ENCODE data around the gene RYR2. TPM values are rescaled to one million over a fixed set of nuclear protein-coding genes. Genes with fewer than 3 reads are reported as not detected.

RYR2 gene
- total RNA-seq, 2 donors from 2014 or later, result 14.2 to 17.1 TPM

DNA sequence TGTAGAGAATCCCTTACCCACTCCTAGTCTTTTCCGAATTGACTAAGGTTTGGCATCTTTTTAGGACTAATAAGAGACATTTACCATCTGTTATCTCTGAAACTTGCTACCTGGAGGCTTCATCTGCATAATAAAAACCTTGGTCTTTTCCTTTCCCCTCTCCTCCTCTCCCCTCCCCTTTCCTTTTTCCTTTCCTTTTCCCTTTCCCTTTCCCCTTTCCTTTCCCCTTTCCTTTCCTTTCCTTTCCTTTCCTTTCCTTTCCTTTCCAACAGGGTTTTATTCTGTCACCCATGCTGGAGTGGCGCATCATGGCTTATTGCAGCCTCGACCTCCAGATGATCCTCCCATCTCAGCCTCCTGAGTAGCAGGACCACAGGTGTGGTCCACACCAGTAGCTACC lies 195.7 kb downstream of the RYR2 start:
- no peak overlapping the region for H3K4me3 ChIP-seq
- H3K27me3 ChIP-seq, result no peaks in the 10 kb centered on the region
- no peak for TF ChIP-seq POLR2A (IDR thresholded peaks at IDR 0.05)
- TF ChIP-seq, protein P1, sequence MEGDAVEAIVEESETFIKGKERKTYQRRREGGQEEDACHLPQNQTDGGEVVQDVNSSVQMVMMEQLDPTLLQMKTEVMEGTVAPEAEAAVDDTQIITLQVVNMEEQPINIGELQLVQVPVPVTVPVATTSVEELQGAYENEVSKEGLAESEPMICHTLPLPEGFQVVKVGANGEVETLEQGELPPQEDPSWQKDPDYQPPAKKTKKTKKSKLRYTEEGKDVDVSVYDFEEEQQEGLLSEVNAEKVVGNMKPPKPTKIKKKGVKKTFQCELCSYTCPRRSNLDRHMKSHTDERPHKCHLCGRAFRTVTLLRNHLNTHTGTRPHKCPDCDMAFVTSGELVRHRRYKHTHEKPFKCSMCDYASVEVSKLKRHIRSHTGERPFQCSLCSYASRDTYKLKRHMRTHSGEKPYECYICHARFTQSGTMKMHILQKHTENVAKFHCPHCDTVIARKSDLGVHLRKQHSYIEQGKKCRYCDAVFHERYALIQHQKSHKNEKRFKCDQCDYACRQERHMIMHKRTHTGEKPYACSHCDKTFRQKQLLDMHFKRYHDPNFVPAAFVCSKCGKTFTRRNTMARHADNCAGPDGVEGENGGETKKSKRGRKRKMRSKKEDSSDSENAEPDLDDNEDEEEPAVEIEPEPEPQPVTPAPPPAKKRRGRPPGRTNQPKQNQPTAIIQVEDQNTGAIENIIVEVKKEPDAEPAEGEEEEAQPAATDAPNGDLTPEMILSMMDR (IDR thresholded peaks at IDR 0.05), result no peak
- no peaks in the 10 kb centered on the region for H3K9me3 ChIP-seq
- ATAC-seq, result no peak
- intact Hi-C loops (cut with DNase I), result no loop called here
- H3K4me1 ChIP-seq, result no peaks in the 10 kb centered on the region
- no peaks in the 10 kb centered on the region for H3K36me3 ChIP-seq (replicated peaks in 1 of 2; ENCODE audit: insufficient read depth in 1 of 2, low read depth in 2 of 2)
- no peak overlapping the region for H3K27ac ChIP-seq
- DNase-seq, result no peak
- WGBS, 2 donors, result 54 to 71% methylated on average over 3 of the region's 3 CpGs

DNA sequence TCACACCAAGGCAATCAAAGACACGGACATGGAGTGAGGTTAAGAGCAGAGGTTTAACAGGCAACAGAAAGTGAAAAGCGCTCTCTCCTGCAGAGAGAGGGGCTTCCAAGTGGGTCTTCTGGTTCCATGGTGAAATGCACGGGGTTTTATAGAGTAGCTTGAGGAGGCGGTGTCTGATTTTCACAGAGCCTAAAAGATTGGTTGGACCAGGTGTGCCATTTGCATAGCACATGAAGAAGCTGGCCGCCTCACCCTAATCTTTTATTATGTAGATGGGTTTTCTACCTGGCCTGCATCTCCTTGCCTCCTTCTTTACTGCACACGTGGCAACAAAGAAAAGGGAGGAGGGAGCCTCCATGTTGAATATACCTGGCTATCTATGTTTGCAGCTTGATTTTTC lies 197.3 kb downstream of the RYR2 start:
- no peak for ATAC-seq
- Histone ChIP-seq H3K4me1 (no peaks in the 10 kb centered on the region), H3K36me3 (replicated peaks in 1 of 2; ENCODE audit: insufficient read depth in 1 of 2, low read depth in 2 of 2) (no peaks in the 10 kb centered on the region), H3K27me3 (no peaks in the 10 kb centered on the region), H3K27ac (no peak overlapping the region), H3K4me3 (no peak overlapping the region), H3K9me3 (no peaks in the 10 kb centered on the region)
- intact Hi-C loops (cut with DNase I), result no loop called here
- no peak for TF ChIP-seq POLR2A (IDR thresholded peaks at IDR 0.05)
- TF ChIP-seq, protein P1 (IDR thresholded peaks at IDR 0.05), result no peak
- no peak for DNase-seq
- WGBS, 2 donors, result 40 to 43% methylated on average over 6 of the region's 6 CpGs

DNA sequence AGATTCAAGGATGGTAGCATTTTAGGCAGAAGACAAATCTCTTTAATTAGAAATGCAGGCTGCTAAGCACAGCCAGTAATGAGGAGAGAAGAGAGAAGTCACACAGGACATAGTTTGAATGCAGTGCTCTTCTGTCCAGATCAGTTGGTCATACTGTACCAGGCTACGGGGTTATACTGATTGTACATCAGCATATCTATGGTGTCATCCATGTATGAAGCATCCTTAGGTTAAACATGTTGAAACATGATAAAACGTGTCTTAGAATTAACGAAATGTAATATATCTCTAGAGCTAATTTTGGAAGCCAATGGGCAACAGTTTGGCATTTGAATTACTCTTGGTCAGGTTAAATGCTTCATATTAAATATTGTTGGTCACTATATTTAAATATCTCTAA lies 199.1 kb downstream of the RYR2 start:
- no peak for TF ChIP-seq POLR2A (IDR thresholded peaks at IDR 0.05)
- TF ChIP-seq, protein P1 (IDR thresholded peaks at IDR 0.05), result no peak
- H3K4me3 ChIP-seq, result no peak overlapping the region
- H3K36me3 ChIP-seq (replicated peaks in 1 of 2; ENCODE audit: insufficient read depth in 1 of 2, low read depth in 2 of 2), result no peaks in the 10 kb centered on the region
- H3K27ac ChIP-seq, result no peak overlapping the region
- intact Hi-C loops (cut with DNase I), result no loop called here
- WGBS, 2 donors, result 52 to 56% methylated on average over 3 of the region's 3 CpGs
- no peaks in the 10 kb centered on the region for H3K9me3 ChIP-seq
- no peak for ATAC-seq
- no peak for DNase-seq
- H3K27me3 ChIP-seq, result no peaks in the 10 kb centered on the region
- H3K4me1 ChIP-seq, result no peaks in the 10 kb centered on the region

DNA sequence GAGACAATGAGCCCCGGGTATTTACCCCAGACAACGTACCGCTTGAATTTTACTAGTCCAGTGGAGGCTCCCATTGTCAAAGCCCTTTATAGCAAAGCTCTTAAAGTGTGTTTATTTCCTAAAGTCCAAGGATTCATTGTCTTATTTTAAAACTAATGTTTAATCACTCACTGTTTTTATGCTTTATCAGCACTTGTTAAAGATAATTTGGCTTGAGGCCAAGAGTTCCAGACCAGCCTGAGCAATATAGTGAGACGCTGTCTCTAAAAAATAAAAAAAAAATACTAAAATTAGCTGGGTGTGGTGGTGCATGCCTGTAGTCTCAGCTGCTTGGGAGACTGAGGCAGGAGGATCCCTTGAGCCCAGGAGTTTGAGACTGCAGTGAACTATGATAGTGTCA lies 202.8 kb downstream of the RYR2 start:
- no peak overlapping the region for H3K27ac ChIP-seq
- H3K36me3 ChIP-seq (replicated peaks in 1 of 2; ENCODE audit: insufficient read depth in 1 of 2, low read depth in 2 of 2), result no peaks in the 10 kb centered on the region
- no peaks in the 10 kb centered on the region for H3K9me3 ChIP-seq
- WGBS, 2 donors, result 82 to 86% methylated on average over 4 of the region's 4 CpGs
- intact Hi-C loops (cut with DNase I), result no loop called here
- DNase-seq, result no peak
- no peaks in the 10 kb centered on the region for H3K27me3 ChIP-seq
- H3K4me1 ChIP-seq, result no peaks in the 10 kb centered on the region
- no peak overlapping the region for H3K4me3 ChIP-seq
- no peak for ATAC-seq
- TF ChIP-seq, protein P1 (IDR thresholded peaks at IDR 0.05), result no peak
- no peak for TF ChIP-seq POLR2A (IDR thresholded peaks at IDR 0.05)

DNA sequence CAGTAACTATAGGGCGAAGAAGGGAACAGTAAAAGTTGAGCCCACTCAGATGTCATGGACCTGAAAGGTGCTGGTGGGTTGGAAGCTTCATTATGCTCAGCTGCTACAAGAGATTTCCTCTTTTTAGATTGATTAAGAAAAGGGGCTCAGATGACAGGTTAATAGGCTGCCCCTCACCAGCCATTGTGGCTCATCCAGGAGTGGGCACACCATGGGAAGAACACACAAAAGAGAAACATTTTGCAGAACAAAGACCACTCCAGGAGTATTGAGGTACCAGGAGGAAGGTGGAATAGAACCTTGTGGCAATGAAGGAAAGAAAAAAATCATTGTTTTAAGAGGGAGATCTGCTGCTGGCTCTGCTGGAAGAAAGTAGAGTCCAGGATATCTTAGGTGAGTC lies 205.5 kb downstream of the RYR2 start:
- WGBS, 2 donors, result 70 to 77% methylated on average over 1 of the region's 1 CpG
- no peak for DNase-seq
- Histone ChIP-seq H3K4me1 (no peaks in the 10 kb centered on the region), H3K27ac (no peak overlapping the region), H3K27me3 (no peaks in the 10 kb centered on the region), H3K9me3 (no peaks in the 10 kb centered on the region), H3K4me3 (no peak overlapping the region), H3K36me3 (replicated peaks in 1 of 2; ENCODE audit: insufficient read depth in 1 of 2, low read depth in 2 of 2) (no peaks in the 10 kb centered on the region)
- intact Hi-C loops (cut with DNase I), result no loop called here
- no peak for ATAC-seq
- TF ChIP-seq, protein P1 (IDR thresholded peaks at IDR 0.05), result no peak
- TF ChIP-seq POLR2A (IDR thresholded peaks at IDR 0.05), result no peak
